Measurements from ENCODE around the gene GNGT2. TPM values are rescaled to one million over a fixed set of nuclear protein-coding genes. Genes with fewer than 3 reads are reported as not detected.

Gene GNGT2
- total RNA-seq, 1 donor from 2014 or later, result not detected

DNA sequence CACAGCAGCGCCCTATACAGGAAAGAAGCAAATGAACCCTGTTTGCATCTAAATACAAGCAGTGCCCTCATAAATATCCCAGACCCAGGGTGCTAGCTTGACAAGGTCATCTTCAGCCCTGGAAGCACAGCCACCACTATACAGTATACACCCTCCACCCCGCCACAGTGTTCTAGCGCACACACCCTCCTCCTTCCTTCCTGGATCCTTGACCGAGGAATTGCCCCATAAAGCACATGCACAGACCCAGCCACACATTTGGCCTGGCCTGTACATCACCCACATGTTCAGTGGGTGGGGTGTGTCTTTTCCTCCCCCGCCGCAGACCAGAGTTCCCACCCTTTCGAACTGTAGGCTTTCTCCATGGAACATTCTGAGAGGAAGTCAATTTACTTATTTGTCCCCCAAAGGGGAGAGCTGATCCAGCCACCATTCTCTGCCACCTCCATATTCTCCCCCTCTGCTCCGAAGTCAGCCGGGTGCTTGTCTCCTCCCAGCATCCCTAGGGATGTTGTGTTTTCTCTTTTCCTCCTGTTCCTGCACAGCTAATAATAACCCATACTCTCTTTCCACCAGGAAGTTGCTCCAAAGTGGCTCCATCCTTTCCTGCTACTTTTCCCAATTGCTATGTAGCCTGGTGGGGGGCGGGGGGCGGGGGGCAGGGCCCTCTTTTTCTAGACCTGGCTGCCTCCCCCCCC, 6.7 kb upstream of the GNGT2 start:
- no peaks in the 10 kb centered on the region for H3K27me3 ChIP-seq
- TF ChIP-seq, protein P1, sequence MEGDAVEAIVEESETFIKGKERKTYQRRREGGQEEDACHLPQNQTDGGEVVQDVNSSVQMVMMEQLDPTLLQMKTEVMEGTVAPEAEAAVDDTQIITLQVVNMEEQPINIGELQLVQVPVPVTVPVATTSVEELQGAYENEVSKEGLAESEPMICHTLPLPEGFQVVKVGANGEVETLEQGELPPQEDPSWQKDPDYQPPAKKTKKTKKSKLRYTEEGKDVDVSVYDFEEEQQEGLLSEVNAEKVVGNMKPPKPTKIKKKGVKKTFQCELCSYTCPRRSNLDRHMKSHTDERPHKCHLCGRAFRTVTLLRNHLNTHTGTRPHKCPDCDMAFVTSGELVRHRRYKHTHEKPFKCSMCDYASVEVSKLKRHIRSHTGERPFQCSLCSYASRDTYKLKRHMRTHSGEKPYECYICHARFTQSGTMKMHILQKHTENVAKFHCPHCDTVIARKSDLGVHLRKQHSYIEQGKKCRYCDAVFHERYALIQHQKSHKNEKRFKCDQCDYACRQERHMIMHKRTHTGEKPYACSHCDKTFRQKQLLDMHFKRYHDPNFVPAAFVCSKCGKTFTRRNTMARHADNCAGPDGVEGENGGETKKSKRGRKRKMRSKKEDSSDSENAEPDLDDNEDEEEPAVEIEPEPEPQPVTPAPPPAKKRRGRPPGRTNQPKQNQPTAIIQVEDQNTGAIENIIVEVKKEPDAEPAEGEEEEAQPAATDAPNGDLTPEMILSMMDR (IDR thresholded peaks at IDR 0.05), result no peak
- no peaks in the 10 kb centered on the region for H3K9me3 ChIP-seq
- H3K27ac ChIP-seq, result no peak overlapping the region
- DNase-seq (ENCODE audit: low spot score in 2 of 2), result no peak
- intact Hi-C loops (cut with DNase I), result no loop called here
- H3K4me3 ChIP-seq, result no peak overlapping the region
- H3K4me1 ChIP-seq, result no peaks in the 10 kb centered on the region
- no peaks in the 10 kb centered on the region for H3K36me3 ChIP-seq

DNA sequence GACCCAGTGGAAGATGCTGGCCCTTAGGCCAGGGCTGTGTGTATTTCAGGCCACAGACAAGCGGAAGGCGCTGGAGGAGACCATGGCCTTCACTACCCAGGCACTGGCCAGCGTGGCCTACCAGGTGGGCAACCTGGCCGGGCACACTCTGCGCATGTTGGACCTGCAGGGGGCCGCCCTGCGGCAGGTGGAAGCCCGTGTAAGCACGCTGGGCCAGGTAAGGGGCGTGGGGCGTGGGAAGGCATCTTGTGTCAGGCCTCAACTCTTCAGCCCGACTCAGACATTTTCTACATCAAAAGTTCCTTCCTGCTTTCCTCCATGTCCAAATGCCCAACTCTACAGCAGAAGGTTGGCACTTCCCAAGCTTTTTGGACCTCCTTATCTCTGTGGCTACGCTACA, 6.1 kb upstream of the GNGT2 start:
- no peak overlapping the region for H3K27ac ChIP-seq

DNA sequence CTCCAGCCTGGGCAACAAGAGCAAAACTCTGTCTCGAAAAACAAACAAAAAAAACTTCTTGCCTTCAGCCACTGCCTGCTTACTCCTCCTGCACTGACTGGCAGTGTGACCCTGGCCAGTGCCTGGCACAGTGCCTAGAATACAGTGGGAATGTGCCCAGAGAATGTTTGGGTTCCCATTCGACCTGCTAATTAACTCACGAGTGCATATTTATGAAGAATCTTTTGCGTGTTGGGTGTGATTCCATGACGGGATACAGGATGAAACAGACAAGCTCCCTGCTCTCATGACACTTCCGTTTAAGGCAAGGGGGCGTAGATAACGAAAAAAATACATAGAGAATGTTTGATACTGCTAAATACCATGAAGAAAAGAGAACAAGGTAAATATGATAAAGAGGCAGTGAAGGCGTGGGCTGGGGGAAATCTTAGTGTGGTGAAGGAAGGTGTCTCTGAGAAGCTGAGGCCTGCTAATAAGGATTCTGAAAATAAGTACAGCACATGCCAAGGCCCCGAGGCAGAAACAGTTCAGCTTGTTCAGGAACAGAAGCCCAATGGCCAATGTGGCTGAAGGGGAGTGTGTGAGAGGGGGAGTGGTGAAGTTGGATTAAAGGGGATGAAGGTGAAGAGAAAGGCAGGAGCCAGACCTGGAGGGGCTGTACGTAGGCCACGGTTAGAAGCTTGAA, 4.4 kb upstream of the GNGT2 start:
- Histone ChIP-seq H3K4me3 (no peak overlapping the region), H3K27ac (peak overlapping the region in 1 of 2 donors; percentile 16), H3K27me3 (no peaks in the 10 kb centered on the region), H3K36me3 (no peaks in the 10 kb centered on the region), H3K9me3 (no peaks in the 10 kb centered on the region), H3K4me1 (no peaks in the 10 kb centered on the region)
- TF ChIP-seq, protein P1 (IDR thresholded peaks at IDR 0.05), result no peak
- intact Hi-C loops (cut with DNase I), result no loop called here
- no peak for DNase-seq (ENCODE audit: low spot score in 2 of 2)

More for the DNA sequence above, 6.1 kb upstream of the GNGT2 start:
- H3K9me3 ChIP-seq, result no peaks in the 10 kb centered on the region
- TF ChIP-seq, protein P1 (IDR thresholded peaks at IDR 0.05), result no peak
- H3K4me1 ChIP-seq, result no peaks in the 10 kb centered on the region
- intact Hi-C loops (cut with DNase I), result no loop called here
- H3K27me3 ChIP-seq, result no peaks in the 10 kb centered on the region
- no peaks in the 10 kb centered on the region for H3K36me3 ChIP-seq
- H3K4me3 ChIP-seq, result no peak overlapping the region
- no peak for DNase-seq (ENCODE audit: low spot score in 2 of 2)

- Histone ChIP-seq H3K9me3 (no peaks in the 10 kb centered on the region), H3K4me1 (no peaks in the 10 kb centered on the region), H3K27ac (peak overlapping the region in 1 of 2 donors; percentile 16), H3K27me3 (no peaks in the 10 kb centered on the region), H3K36me3 (no peaks in the 10 kb centered on the region), H3K4me3 (no peak overlapping the region)
- DNase-seq (ENCODE audit: low spot score in 2 of 2), result no peak
- intact Hi-C loops (cut with DNase I), result no loop called here
- TF ChIP-seq, protein P1 (IDR thresholded peaks at IDR 0.05), result no peak
Observed at GRCh38 chr17:49213847-49214246, 3.5 kb upstream of the GNGT2 start.

DNA sequence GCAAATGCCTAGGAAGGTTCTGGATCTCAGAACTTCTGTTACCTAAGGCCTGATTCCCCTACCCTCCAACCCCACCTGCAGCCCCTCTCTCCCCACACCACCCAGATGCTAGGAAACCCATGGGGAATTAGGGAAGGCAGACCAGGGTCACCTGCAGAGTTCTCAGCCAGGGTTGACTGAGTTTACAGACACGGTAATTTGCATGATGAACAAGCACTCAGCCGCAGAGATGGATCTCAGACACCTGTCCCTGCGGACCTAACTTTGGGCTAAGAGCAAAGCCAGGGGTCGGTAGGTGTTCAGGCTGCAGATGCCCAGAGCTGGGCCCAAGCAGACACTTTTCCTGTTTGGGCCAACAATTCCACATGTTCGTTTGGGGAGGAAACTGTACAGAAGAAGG, 3.0 kb upstream of the GNGT2 start:
- Histone ChIP-seq H3K4me1 (no peaks in the 10 kb centered on the region), H3K4me3 (no peak overlapping the region), H3K36me3 (no peaks in the 10 kb centered on the region), H3K27me3 (no peaks in the 10 kb centered on the region), H3K27ac (no peak overlapping the region), H3K9me3 (no peaks in the 10 kb centered on the region)
- TF ChIP-seq, protein P1 (IDR thresholded peaks at IDR 0.05), result no peak
- DNase-seq (ENCODE audit: low spot score in 2 of 2), result no peak
- intact Hi-C loops (cut with DNase I), result no loop called here
